Liver (tissue), 9 donors: ENCODE results near the gene PIGT. TPM values are rescaled to one million over a fixed set of nuclear protein-coding genes. Genes with fewer than 3 reads are reported as not detected.
A peak's percentile ranks its signal among the peaks of the same experiment; 100 is the strongest.

Experiments
- DNase-seq: peaks from one replicate; pipeline ENCODE4 v3.0.0-alpha.2; 2017; ENCODE audit warnings: low spot score
- H3K27ac ChIP-seq, 2 donors: one replicate each; pipeline ENCODE4 v1.7.0; 2013; ENCODE audit warnings: inconsistent platforms in 2 of 2, low read length in 2 of 2, control low read depth in 1 of 2, low read depth in 1 of 2, mild to moderate bottlenecking in 1 of 2
- H3K27me3 ChIP-seq, 4 donors: one replicate each; pipeline versions ENCODE4 v1.6.1 to v1.7.0; 2013; ENCODE audit warnings: low read length in 3 of 4, inconsistent platforms in 1 of 4, mild to moderate bottlenecking in 1 of 4, moderate library complexity in 1 of 4; ENCODE audit not compliant: control insufficient read depth in 4 of 4, insufficient read depth in 4 of 4
- H3K36me3 ChIP-seq, 4 donors: one replicate each; pipeline versions ENCODE4 v1.6.1 to v1.7.0; 2013; ENCODE audit warnings: low read length in 3 of 4, mild to moderate bottlenecking in 3 of 4, low read depth in 1 of 4, moderate library complexity in 1 of 4; ENCODE audit not compliant: control insufficient read depth in 4 of 4, insufficient read depth in 3 of 4
- H3K4me1 ChIP-seq, 4 donors: one replicate each; pipeline versions ENCODE4 v1.6.1 to v1.7.0; 2013; ENCODE audit warnings: low read length in 3 of 4, mild to moderate bottlenecking in 3 of 4, moderate library complexity in 1 of 4; ENCODE audit not compliant: control insufficient read depth in 4 of 4, insufficient read depth in 4 of 4
- H3K4me3 ChIP-seq, 3 donors: one replicate each; pipeline versions ENCODE4 v1.6.1 to v1.7.0; 2013; ENCODE audit warnings: low read length in 3 of 3, control low read depth in 1 of 3, low read depth in 1 of 3, mild to moderate bottlenecking in 1 of 3
- H3K9ac ChIP-seq, 2 donors: one replicate each; pipeline ENCODE4 v1.7.0; 2013; ENCODE audit warnings: low read length in 2 of 2, mild to moderate bottlenecking in 2 of 2, moderate library complexity in 2 of 2, control low read depth in 1 of 2, low read depth in 1 of 2
- H3K9me3 ChIP-seq, 4 donors: one replicate each; pipeline versions ENCODE4 v1.6.1 to v1.7.0; 2013; ENCODE audit warnings: low read length in 3 of 4; ENCODE audit not compliant: control insufficient read depth in 4 of 4
- EGR1 ChIP-seq, 2 donors: IDR thresholded peaks; 2 replicates each; pipeline ENCODE4 v1.6.1; 2016 to 2018; ENCODE audit warnings: antibody characterized with exemption in 2 of 2, low read depth in 2 of 2
- NR2F2 ChIP-seq: IDR thresholded peaks from 2 replicates; pipeline ENCODE4 v1.6.1; 2016; ENCODE audit warnings: antibody characterized with exemption
- RAD21 ChIP-seq, 2 donors: IDR thresholded peaks; 2 replicates each; pipeline ENCODE4 v1.6.1; 2016; ENCODE audit warnings: antibody characterized with exemption in 2 of 2, mild to moderate bottlenecking in 2 of 2
- TAF1 ChIP-seq: conservative IDR thresholded peaks from 2 replicates; pipeline ENCODE4 v1.6.1; 2016; ENCODE audit warnings: antibody characterized with exemption, mild to moderate bottlenecking
- YY1 ChIP-seq: IDR thresholded peaks from 2 replicates; pipeline ENCODE4 v1.6.1; 2016; ENCODE audit warnings: antibody characterized with exemption, mild to moderate bottlenecking
- WGBS: extraction: QIAGEN DNeasy Blood & Tissue Kit; methylation state at CpG from one replicate; pipeline ENCODE4 v1.1.7; 2013; 5-methylcytosine and 5-hydroxymethylcytosine counted together
- polyA plus RNA-seq, 2 donors: library from polyadenylated mRNA; stranded (reverse) in 1 of 2; unstranded in 1 of 2; fragments of 200-250 nt in 1 of 2; fragments of >200 nt in 1 of 2; fragmentation: Nextera tagmentation in 1 of 2; extraction: Ambion mirVana in 1 of 2; gene quantifications; one replicate each; pipeline versions ENCODE4 v1.2.1 to v1.2.3, GENCODE V29; 2013 to 2015
- total RNA-seq, 2 donors: library from RNA; depleted of rRNA; stranded (reverse); fragments of >200 nt; gene quantifications; one replicate each; pipeline ENCODE4 v1.2.3, GENCODE V29; 2014
- TF ChIP-seq, protein P1 (sequence below): fragments of 150-350 bp; IDR thresholded peaks from 2 replicates; pipeline ENCODE4 v1.5.1; 2017; ENCODE audit warnings: improper control_type of control experiment, low read depth, low read length; ENCODE audit not compliant: missing input control
- TF ChIP-seq, protein P2 (sequence below): IDR thresholded peaks from 2 replicates; pipeline ENCODE4 v1.6.1; 2016; ENCODE audit warnings: antibody characterized with exemption, mild to moderate bottlenecking
- TF ChIP-seq, protein P3 (sequence below): IDR thresholded peaks from 2 replicates; pipeline ENCODE4 v1.6.1; 2016; ENCODE audit warnings: antibody characterized with exemption
- TF ChIP-seq, protein P4 (sequence below): IDR thresholded peaks from 2 replicates; pipeline ENCODE4 v1.6.1; 2016; ENCODE audit warnings: antibody characterized with exemption
- donor health status: healthy.
- donor health status: healthy.
- donor health status: healthy.
- donor health status: healthy.
- donor health status: healthy.

Gene PIGT
- total and polyA plus RNA-seq, 4 donors, result 14.4 to 64.5 (median 34.1) TPM

DNA sequence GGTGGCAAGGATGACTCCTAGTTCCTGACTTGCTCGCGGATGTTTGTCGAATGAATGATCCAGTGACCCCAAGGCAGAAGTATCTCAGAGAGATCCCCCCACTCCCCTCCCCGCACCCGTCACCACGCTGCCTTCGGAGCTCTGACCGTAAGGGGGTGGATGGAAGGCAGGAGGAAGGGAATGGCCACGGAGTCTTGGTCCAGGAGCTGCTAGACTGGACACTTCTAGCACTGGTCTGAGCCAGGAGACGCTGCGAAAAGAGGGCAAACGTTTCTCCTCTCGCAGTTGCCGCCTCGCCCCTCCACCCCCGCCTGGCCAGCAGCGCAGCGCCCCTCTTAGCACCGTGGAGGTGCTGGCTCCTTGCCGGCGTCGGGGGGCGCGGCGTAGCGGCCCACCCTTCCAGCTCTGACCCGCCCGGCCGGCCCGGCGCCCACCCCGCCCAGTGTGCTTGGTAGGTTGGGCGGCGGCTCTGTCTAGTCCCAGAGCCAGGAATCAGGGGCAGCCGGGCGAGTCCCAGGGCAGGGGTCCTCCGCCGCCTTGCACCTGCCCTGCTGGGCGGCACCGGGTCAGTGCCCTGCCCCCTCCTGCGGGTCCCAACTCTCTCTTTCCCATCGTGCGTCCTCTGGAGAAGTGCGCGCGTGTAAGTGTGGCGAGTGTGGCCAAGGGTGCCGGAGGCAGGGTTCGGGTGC lies 10.2 kb upstream of the PIGT start:
- Histone ChIP-seq H3K36me3 (peaks cover 0 to 3% (median 1%) of the 10 kb centered on the region in 4 donors), H3K27me3 (peaks cover 0 to 2% (median 0%) of the 10 kb centered on the region in 4 donors), H3K4me3 (peak overlapping the region; percentile 56 to 73 (median 70)), H3K27ac (peak overlapping the region in 1 of 2 donors; percentile 38), H3K4me1 (peaks cover 0 to 19% (median 11%) of the 10 kb centered on the region in 4 donors), H3K9ac (no peak overlapping the region), H3K9me3 (peaks cover under 1 to 4% (median 2%) of the 10 kb centered on the region in 4 donors)
- TF ChIP-seq RAD21 (IDR thresholded peaks at IDR 0.05) (no peak), EGR1 (IDR thresholded peaks at IDR 0.05; ENCODE audit: low read depth in 2 of 2) (no peak), TAF1 (no peak), YY1 (no peak)
- TF ChIP-seq, protein P1, sequence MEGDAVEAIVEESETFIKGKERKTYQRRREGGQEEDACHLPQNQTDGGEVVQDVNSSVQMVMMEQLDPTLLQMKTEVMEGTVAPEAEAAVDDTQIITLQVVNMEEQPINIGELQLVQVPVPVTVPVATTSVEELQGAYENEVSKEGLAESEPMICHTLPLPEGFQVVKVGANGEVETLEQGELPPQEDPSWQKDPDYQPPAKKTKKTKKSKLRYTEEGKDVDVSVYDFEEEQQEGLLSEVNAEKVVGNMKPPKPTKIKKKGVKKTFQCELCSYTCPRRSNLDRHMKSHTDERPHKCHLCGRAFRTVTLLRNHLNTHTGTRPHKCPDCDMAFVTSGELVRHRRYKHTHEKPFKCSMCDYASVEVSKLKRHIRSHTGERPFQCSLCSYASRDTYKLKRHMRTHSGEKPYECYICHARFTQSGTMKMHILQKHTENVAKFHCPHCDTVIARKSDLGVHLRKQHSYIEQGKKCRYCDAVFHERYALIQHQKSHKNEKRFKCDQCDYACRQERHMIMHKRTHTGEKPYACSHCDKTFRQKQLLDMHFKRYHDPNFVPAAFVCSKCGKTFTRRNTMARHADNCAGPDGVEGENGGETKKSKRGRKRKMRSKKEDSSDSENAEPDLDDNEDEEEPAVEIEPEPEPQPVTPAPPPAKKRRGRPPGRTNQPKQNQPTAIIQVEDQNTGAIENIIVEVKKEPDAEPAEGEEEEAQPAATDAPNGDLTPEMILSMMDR, result no peak
- 4% methylated on average over 49 of the region's 49 CpGs for WGBS
- DNase-seq, result no peak

DNA sequence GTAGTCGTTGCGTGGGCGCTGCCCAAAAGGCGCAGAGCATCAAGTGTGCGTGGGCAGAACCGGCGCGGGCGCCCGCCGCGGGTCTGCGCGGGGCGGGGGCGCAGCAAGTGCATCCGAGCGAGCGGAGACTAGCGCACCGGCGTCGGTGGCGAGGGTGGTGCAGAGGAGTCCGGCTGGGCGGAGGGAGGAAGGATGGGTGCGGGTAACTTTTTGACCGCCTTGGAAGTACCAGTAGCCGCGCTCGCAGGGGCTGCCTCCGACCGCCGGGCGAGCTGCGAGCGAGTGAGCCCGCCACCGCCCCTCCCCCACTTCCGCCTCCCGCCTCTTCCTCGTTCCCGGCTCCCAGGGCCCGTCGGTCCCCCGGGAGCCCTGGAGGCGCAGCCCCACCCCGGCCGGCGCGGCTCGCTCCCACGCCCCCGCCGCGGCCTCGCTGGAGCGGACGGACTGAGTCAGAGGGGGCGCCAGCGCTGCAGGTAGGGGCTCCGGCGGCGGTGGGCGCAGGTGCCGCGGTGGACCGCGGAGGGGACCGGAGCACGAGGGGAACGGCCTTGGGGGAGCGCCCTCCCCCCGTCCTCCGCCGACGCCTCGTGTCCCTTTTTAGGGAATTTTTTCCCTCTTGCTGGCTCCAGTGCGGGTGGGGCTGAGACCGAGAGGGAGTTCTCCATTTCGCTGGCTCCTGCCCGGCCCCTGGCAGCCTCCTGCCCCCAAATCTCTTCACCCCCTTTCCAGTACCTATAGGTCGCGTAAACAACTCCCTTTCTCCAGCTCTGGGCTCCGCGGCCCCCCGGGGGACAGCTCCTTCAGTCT lies 9.5 kb upstream of the PIGT start:
- Histone ChIP-seq H3K4me3 (peak overlapping the region; percentile 56 to 73 (median 70)), H3K9me3 (peaks cover 0 to under 1% (median 0%) of the 10 kb centered on the region in 4 donors), H3K27ac (peak overlapping the region; percentile 25 to 70), H3K9ac (peak overlapping the region in 1 of 2 donors; percentile 12), H3K36me3 (peaks cover 0 to 3% (median 1%) of the 10 kb centered on the region in 4 donors), H3K27me3 (peaks cover 0 to 2% (median 0%) of the 10 kb centered on the region in 4 donors), H3K4me1 (peaks cover 0 to 19% (median 11%) of the 10 kb centered on the region in 4 donors)
- no peak for DNase-seq
- TF ChIP-seq RAD21 (IDR thresholded peaks at IDR 0.05), result no peak
- 1% methylated on average over 87 of the region's 87 CpGs for WGBS

DNA sequence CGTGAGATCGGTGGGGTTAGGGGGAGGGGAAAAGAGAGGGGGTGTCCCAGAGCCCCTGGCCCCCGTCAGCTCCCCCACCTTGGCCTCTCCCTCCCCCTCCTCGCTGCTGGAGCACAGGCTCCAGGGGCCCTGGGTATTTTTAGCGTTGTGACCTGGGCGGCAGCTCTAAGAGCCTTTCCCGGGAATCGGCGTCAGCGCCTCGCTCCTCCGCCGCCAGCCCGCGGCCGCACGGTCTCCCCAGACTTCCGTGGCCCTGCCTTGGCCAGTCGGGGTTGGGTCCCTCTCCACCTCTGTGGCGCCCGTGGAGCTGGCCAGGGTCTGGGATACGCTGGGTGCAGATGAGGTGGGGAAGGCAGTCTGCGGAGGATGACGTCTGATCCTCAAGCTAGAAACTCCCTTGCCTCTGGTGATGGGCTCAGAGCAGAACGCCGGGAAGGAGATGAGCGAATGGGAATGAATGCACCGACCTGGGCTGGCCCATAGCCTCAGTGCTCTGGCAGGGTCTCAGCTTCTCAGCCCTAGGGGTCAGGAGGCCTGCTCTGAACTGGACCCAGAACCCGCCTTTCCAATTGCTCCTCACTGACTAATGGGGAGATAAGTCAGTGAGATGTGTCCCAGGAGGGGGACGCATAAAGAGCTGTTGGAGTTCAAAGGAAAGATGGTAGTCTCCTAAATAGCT lies 8.7 kb upstream of the PIGT start:
- peak overlapping the region; percentile 25 to 70 for H3K27ac ChIP-seq
- no peak for DNase-seq
- TF ChIP-seq, protein P2, sequence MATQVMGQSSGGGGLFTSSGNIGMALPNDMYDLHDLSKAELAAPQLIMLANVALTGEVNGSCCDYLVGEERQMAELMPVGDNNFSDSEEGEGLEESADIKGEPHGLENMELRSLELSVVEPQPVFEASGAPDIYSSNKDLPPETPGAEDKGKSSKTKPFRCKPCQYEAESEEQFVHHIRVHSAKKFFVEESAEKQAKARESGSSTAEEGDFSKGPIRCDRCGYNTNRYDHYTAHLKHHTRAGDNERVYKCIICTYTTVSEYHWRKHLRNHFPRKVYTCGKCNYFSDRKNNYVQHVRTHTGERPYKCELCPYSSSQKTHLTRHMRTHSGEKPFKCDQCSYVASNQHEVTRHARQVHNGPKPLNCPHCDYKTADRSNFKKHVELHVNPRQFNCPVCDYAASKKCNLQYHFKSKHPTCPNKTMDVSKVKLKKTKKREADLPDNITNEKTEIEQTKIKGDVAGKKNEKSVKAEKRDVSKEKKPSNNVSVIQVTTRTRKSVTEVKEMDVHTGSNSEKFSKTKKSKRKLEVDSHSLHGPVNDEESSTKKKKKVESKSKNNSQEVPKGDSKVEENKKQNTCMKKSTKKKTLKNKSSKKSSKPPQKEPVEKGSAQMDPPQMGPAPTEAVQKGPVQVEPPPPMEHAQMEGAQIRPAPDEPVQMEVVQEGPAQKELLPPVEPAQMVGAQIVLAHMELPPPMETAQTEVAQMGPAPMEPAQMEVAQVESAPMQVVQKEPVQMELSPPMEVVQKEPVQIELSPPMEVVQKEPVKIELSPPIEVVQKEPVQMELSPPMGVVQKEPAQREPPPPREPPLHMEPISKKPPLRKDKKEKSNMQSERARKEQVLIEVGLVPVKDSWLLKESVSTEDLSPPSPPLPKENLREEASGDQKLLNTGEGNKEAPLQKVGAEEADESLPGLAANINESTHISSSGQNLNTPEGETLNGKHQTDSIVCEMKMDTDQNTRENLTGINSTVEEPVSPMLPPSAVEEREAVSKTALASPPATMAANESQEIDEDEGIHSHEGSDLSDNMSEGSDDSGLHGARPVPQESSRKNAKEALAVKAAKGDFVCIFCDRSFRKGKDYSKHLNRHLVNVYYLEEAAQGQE, result no peak
- TF ChIP-seq, protein P3, sequence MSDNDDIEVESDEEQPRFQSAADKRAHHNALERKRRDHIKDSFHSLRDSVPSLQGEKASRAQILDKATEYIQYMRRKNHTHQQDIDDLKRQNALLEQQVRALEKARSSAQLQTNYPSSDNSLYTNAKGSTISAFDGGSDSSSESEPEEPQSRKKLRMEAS, result no peak
- TF ChIP-seq NR2F2, result no peak
- TF ChIP-seq, protein P4, sequence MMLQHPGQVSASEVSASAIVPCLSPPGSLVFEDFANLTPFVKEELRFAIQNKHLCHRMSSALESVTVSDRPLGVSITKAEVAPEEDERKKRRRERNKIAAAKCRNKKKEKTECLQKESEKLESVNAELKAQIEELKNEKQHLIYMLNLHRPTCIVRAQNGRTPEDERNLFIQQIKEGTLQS, result no peak
- WGBS, result 29% methylated on average over 30 of the region's 30 CpGs
- H3K9ac ChIP-seq, result peak overlapping the region in 1 of 2 donors; percentile 12
- H3K36me3 ChIP-seq, result peaks cover 0 to 3% (median 1%) of the 10 kb centered on the region in 4 donors
- H3K4me3 ChIP-seq, result peak overlapping the region; percentile 56 to 73 (median 70)
- H3K9me3 ChIP-seq, result no peaks in the 10 kb centered on the region
- H3K27me3 ChIP-seq, result peaks cover 0 to 2% (median 0%) of the 10 kb centered on the region in 4 donors
- H3K4me1 ChIP-seq, result peaks cover 0 to 19% (median 11%) of the 10 kb centered on the region in 4 donors
